ENCODE results near the gene ALMS1. TPM values are rescaled to one million over a fixed set of nuclear protein-coding genes. Genes with fewer than 3 reads are reported as not detected.

The ALMS1 gene
- total and polyA plus RNA-seq, 2 experiments from 2014 or later = 4.6 to 14.5 TPM

DNA sequence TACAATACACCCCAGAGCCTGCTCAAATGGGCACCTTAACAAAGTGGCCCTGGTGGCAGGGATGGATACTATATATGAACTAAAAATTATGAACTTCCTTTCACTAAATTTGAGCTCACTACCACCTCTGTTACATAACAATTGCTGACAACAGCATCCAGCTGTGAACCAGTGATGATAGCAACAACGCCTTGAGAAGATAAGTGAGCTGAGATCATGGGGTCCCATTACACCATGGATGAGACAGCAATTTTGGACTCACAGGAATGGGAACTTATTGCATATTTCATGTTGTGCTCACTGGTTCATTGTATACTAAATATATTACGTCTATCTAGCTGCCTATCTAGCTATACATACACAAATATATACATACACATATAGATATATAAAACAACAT lies 16.9 kb upstream of the ALMS1 start:
- TF ChIP-seq EZH2phosphoT487 (IDR thresholded peaks at IDR 0.05; ENCODE audit: low read depth, severe bottlenecking, unreplicated experiment) = no peak
- TF ChIP-seq EZH2 (IDR thresholded peaks at IDR 0.05; ENCODE audit: borderline replicate concordance) = no peak
- TF ChIP-seq, protein P1, sequence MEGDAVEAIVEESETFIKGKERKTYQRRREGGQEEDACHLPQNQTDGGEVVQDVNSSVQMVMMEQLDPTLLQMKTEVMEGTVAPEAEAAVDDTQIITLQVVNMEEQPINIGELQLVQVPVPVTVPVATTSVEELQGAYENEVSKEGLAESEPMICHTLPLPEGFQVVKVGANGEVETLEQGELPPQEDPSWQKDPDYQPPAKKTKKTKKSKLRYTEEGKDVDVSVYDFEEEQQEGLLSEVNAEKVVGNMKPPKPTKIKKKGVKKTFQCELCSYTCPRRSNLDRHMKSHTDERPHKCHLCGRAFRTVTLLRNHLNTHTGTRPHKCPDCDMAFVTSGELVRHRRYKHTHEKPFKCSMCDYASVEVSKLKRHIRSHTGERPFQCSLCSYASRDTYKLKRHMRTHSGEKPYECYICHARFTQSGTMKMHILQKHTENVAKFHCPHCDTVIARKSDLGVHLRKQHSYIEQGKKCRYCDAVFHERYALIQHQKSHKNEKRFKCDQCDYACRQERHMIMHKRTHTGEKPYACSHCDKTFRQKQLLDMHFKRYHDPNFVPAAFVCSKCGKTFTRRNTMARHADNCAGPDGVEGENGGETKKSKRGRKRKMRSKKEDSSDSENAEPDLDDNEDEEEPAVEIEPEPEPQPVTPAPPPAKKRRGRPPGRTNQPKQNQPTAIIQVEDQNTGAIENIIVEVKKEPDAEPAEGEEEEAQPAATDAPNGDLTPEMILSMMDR (IDR thresholded peaks at IDR 0.05; ENCODE audit: poor library complexity) = no peak
- 70% methylated on average over 2 of the region's 2 CpGs for WGBS (ENCODE audit: low lambda C conversion rate, missing lambda C conversion rate)

DNA sequence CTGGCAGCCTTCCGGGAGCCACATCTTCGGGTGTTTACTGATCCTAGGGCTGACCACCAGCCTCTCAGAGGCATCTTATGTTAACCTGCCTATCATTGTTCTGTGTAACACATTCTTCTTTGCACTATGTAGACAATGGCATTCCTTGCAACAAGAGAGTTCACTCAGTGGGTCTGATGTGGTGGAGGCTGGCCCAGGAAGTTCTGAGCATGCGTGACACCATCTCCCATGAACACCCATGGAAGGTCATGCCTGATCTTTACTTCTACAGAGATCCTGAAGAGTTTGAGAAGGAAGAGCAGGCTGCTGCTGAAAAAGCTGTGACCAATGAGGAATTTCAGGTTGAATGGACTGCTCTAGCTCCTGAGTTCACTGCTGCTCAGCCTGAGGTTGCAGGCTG lies 15.3 kb upstream of the ALMS1 start:
- H3K36me3 ChIP-seq (replicated peaks; ENCODE audit: insufficient read depth, low read depth) = no peaks in the 10 kb centered on the region
- no peaks in the 10 kb centered on the region for H3K4me1 ChIP-seq (ENCODE audit: insufficient read depth)
- no peaks in the 10 kb centered on the region for H3K9me2 ChIP-seq (replicated peaks; ENCODE audit: insufficient read depth)
- no peak overlapping the region for H3K4me3 ChIP-seq
- 76% methylated on average over 3 of the region's 3 CpGs for WGBS (ENCODE audit: low lambda C conversion rate, missing lambda C conversion rate)
- DNase-seq (ENCODE audit: low spot score) = no peak
- H3K27ac ChIP-seq = no peak overlapping the region
- no peak overlapping the region for H3K4me2 ChIP-seq
- TF ChIP-seq EZH2 (IDR thresholded peaks at IDR 0.05; ENCODE audit: borderline replicate concordance) (no peak), EZH2phosphoT487 (IDR thresholded peaks at IDR 0.05; ENCODE audit: low read depth, severe bottlenecking, unreplicated experiment) (no peak)
- TF ChIP-seq, protein P1 (IDR thresholded peaks at IDR 0.05; ENCODE audit: poor library complexity) = no peak
- H3K79me2 ChIP-seq = no peaks in the 10 kb centered on the region
- no peak overlapping the region for H2AFZ ChIP-seq
- H3K27me3 ChIP-seq = peaks cover 8% of the 10 kb centered on the region
- no peaks in the 10 kb centered on the region for H3K9me3 ChIP-seq (ENCODE audit: low read depth)
- no peaks in the 10 kb centered on the region for H4K20me1 ChIP-seq (ENCODE audit: insufficient read depth, poor library complexity, severe bottlenecking)

More for the DNA sequence above, 16.9 kb upstream of the ALMS1 start:
- Histone ChIP-seq H3K36me3 (replicated peaks; ENCODE audit: insufficient read depth, low read depth) (no peaks in the 10 kb centered on the region), H3K4me2 (no peak overlapping the region), H3K27ac (no peak overlapping the region), H3K27me3 (peaks cover 4% of the 10 kb centered on the region), H3K79me2 (no peaks in the 10 kb centered on the region), H3K9me3 (ENCODE audit: low read depth) (no peaks in the 10 kb centered on the region), H4K20me1 (ENCODE audit: insufficient read depth, poor library complexity, severe bottlenecking) (no peaks in the 10 kb centered on the region), H2AFZ (no peak overlapping the region), H3K4me1 (ENCODE audit: insufficient read depth) (no peaks in the 10 kb centered on the region), H3K4me3 (no peak overlapping the region), H3K9me2 (replicated peaks; ENCODE audit: insufficient read depth) (no peaks in the 10 kb centered on the region)
- DNase-seq (ENCODE audit: low spot score) = no peak

- H3K79me2 ChIP-seq = no peaks in the 10 kb centered on the region
- 69% methylated on average over 2 of the region's 2 CpGs for WGBS (ENCODE audit: low lambda C conversion rate, missing lambda C conversion rate)
- TF ChIP-seq EZH2 (IDR thresholded peaks at IDR 0.05; ENCODE audit: borderline replicate concordance) (no peak), EZH2phosphoT487 (IDR thresholded peaks at IDR 0.05; ENCODE audit: low read depth, severe bottlenecking, unreplicated experiment) (no peak)
- TF ChIP-seq, protein P1 (IDR thresholded peaks at IDR 0.05; ENCODE audit: poor library complexity) = no peak
- H3K9me3 ChIP-seq (ENCODE audit: low read depth) = no peaks in the 10 kb centered on the region
- H3K27me3 ChIP-seq = peaks cover 17% of the 10 kb centered on the region
- no peak overlapping the region for H3K4me3 ChIP-seq
- DNase-seq (ENCODE audit: low spot score) = no peak
- H3K4me2 ChIP-seq = no peak overlapping the region
- H3K27ac ChIP-seq = no peak overlapping the region
- H3K4me1 ChIP-seq (ENCODE audit: insufficient read depth) = no peaks in the 10 kb centered on the region
- no peak overlapping the region for H2AFZ ChIP-seq
- no peaks in the 10 kb centered on the region for H4K20me1 ChIP-seq (ENCODE audit: insufficient read depth, poor library complexity, severe bottlenecking)
- H3K9me2 ChIP-seq (replicated peaks; ENCODE audit: insufficient read depth) = no peaks in the 10 kb centered on the region
- no peaks in the 10 kb centered on the region for H3K36me3 ChIP-seq (replicated peaks; ENCODE audit: insufficient read depth, low read depth)
These were observed 12.3 kb upstream of the ALMS1 start for GRCh38 chr2:73373344-73373743.

- 56% methylated on average over 1 of the region's 1 CpG for WGBS (ENCODE audit: low lambda C conversion rate, missing lambda C conversion rate)
- Histone ChIP-seq H4K20me1 (ENCODE audit: insufficient read depth, poor library complexity, severe bottlenecking) (no peaks in the 10 kb centered on the region), H3K4me3 (no peak overlapping the region), H3K27ac (no peak overlapping the region), H3K79me2 (no peaks in the 10 kb centered on the region), H3K27me3 (peaks cover 18% of the 10 kb centered on the region), H3K36me3 (replicated peaks; ENCODE audit: insufficient read depth, low read depth) (no peaks in the 10 kb centered on the region), H3K4me2 (no peak overlapping the region), H3K9me3 (ENCODE audit: low read depth) (no peaks in the 10 kb centered on the region), H2AFZ (no peak overlapping the region), H3K9me2 (replicated peaks; ENCODE audit: insufficient read depth) (no peaks in the 10 kb centered on the region), H3K4me1 (ENCODE audit: insufficient read depth) (no peaks in the 10 kb centered on the region)
- no peak for DNase-seq (ENCODE audit: low spot score)
- TF ChIP-seq EZH2 (IDR thresholded peaks at IDR 0.05; ENCODE audit: borderline replicate concordance) = no peak
- TF ChIP-seq, protein P1 (IDR thresholded peaks at IDR 0.05; ENCODE audit: poor library complexity) = no peak
- no peak for TF ChIP-seq EZH2phosphoT487 (IDR thresholded peaks at IDR 0.05; ENCODE audit: low read depth, severe bottlenecking, unreplicated experiment)
These were observed 11.4 kb upstream of the ALMS1 start for GRCh38 chr2:73374269-73374668.

All from hepatocyte (in vitro differentiated cells).